Ovary (tissue), 9 donors: Measurements from ENCODE around the gene SLC6A16. TPM values are rescaled to one million over a fixed set of nuclear protein-coding genes. Genes with fewer than 3 reads are reported as not detected.
"Not testable (repeated sequence)": the region's sequence is repeated elsewhere in the genome, so short reads cannot be mapped to it uniquely, and the experiment has no call there.

ENCODE experiments used
- DNase-seq, 5 donors: peaks; one replicate each; pipeline ENCODE4 v3.0.0-alpha.2; 2019 to 2020
- H3K27ac ChIP-seq, 2 donors: fragments of 200-600 bp; one replicate each; pipeline versions ENCODE4 v1.5.1 to v1.8.0; 2019 to 2022
- H3K27me3 ChIP-seq: fragments of 200-600 bp; one replicate; pipeline ENCODE4 v1.8.0; 2022
- H3K36me3 ChIP-seq: fragments of 200-600 bp; sonication (generic); one replicate; pipeline ENCODE4 v1.5.1; 2019
- H3K4me1 ChIP-seq: one replicate; pipeline ENCODE4 v1.8.1; 2013; ENCODE audit warnings: mild to moderate bottlenecking, moderate library complexity; ENCODE audit not compliant: insufficient read depth
- H3K4me3 ChIP-seq: fragments of 200-600 bp; sonication (generic); one replicate; pipeline ENCODE4 v1.5.1; 2017
- H3K9me3 ChIP-seq, 2 donors: fragments of 200-600 bp in 1 of 2; sonication (generic) in 1 of 2; one replicate each; pipeline versions ENCODE4 v1.5.1 to v1.8.1; 2013 to 2019; ENCODE audit warnings: mild to moderate bottlenecking in 1 of 2, moderate library complexity in 1 of 2
- EP300 ChIP-seq: sonication (generic); formaldehyde crosslinking; IDR thresholded peaks from one replicate; pipeline ENCODE4 v1.6.1; 2017; ENCODE audit warnings: antibody characterized with exemption
- POLR2A ChIP-seq: fragments of 450-650 bp; IDR thresholded peaks from one replicate; pipeline ENCODE4 v1.6.1; 2017; ENCODE audit warnings: antibody characterized with exemption, mild to moderate bottlenecking, moderate library complexity
- WGBS, 3 donors: extraction: QIAGEN DNeasy Blood & Tissue Kit in 1 of 3; methylation state at CpG; one replicate each; pipeline versions ENCODE4 v1.1.5 to v1.1.7; 2013 to 2017; 5-methylcytosine and 5-hydroxymethylcytosine counted together
- intact Hi-C, 4 donors: fragments of 100-400 bp; cut with DNase I; formaldehyde crosslinking; loops; one replicate each; pipeline versions ENCODE4 v1.11.0 to v1.15.1; 2022 to 2023
- polyA plus RNA-seq, 2 donors: library from polyadenylated mRNA; stranded (reverse); fragments of 200-250 nt in 1 of 2; fragments of 350-450 nt in 1 of 2; fragmentation: Illumina TruSeq in 1 of 2; extraction: RNeasy Lipid Tissue Mini Kit (QIAGEN cat#74804) in 1 of 2; gene quantifications; one replicate each; pipeline ENCODE4 v1.2.3, GENCODE V29; 2013 to 2014
- total RNA-seq, 7 donors: library from RNA; depleted of rRNA in 2 of 7; stranded (reverse); fragments of >200 nt in 2 of 7; fragmentation: NEBNext Ultra II Directional in 3 of 7; extraction: Animal tissue kit (Norgen Biotek cat#: 25700) in 3 of 7; gene quantifications; one replicate each; pipeline versions ENCODE4 v1.1.0 to v1.2.4, GENCODE V29; 2016 to 2023
- TF ChIP-seq, protein P1 (sequence below), 3 donors: fragments of 450-650 bp in 2 of 3; fragments of 200-600 bp in 1 of 3; IDR thresholded peaks; one replicate each; pipeline versions ENCODE4 v1.5.1 to v1.8.0; 2016 to 2022; ENCODE audit warnings: antibody characterized with exemption in 3 of 3, mild to moderate bottlenecking in 1 of 3
- donor health status: DM: no; HTN: no; CAD: no; lungs with moderate emphysema.
- donor health status: DM: no; HTN: no; CAD: no.
- donor health status: Bipolar disorder and iron deficiency.
- donor health status: DM: yes; HTN: yes; CAD: no.
- donor health status: DM: no; HTN: no; CAD: no.
- donor health status: DM: yes; HTN: yes; CAD: no.

Gene SLC6A16
- total and polyA plus RNA-seq, 9 donors, result 1.8 to 9.3 (median 4.6) TPM

- H3K4me3 ChIP-seq, result no peak overlapping the region
- no peaks in the 10 kb centered on the region for H3K36me3 ChIP-seq
- no peaks in the 10 kb centered on the region for H3K4me1 ChIP-seq
- H3K9me3 ChIP-seq, result no peaks in the 10 kb centered on the region
- intact Hi-C loops, result no loop called here
- H3K27ac ChIP-seq, result no peak overlapping the region
- H3K27me3 ChIP-seq, result no peaks in the 10 kb centered on the region
- DNase-seq, result no peak
- no peak for TF ChIP-seq EP300
- TF ChIP-seq, protein P1, sequence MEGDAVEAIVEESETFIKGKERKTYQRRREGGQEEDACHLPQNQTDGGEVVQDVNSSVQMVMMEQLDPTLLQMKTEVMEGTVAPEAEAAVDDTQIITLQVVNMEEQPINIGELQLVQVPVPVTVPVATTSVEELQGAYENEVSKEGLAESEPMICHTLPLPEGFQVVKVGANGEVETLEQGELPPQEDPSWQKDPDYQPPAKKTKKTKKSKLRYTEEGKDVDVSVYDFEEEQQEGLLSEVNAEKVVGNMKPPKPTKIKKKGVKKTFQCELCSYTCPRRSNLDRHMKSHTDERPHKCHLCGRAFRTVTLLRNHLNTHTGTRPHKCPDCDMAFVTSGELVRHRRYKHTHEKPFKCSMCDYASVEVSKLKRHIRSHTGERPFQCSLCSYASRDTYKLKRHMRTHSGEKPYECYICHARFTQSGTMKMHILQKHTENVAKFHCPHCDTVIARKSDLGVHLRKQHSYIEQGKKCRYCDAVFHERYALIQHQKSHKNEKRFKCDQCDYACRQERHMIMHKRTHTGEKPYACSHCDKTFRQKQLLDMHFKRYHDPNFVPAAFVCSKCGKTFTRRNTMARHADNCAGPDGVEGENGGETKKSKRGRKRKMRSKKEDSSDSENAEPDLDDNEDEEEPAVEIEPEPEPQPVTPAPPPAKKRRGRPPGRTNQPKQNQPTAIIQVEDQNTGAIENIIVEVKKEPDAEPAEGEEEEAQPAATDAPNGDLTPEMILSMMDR (IDR thresholded peaks at IDR 0.05), result no peak
- no peak for TF ChIP-seq POLR2A
- 87 to 89% (median 88%) methylated on average over 5 of the region's 5 CpGs for WGBS, 3 donors
Measured at GRCh38 chr19:49301866-49302252, 23.1 kb downstream of the SLC6A16 start.

GRCh38 chr19:49301165-49301865 lies 23.7 kb downstream of the SLC6A16 start:
- Histone ChIP-seq H3K27me3 (no peaks in the 10 kb centered on the region), H3K4me3 (no peak overlapping the region), H3K27ac (no peak overlapping the region), H3K9me3 (no peaks in the 10 kb centered on the region), H3K4me1 (no peaks in the 10 kb centered on the region), H3K36me3 (no peaks in the 10 kb centered on the region)
- TF ChIP-seq, protein P1 (IDR thresholded peaks at IDR 0.05), result peak in 1 of 3 donors; percentile 25
- TF ChIP-seq EP300, result no peak
- no peak for TF ChIP-seq POLR2A
- DNase-seq, result peak in 4 of 5 donors; percentile 32 to 55 (median 44)
- 27 to 37% (median 30%) methylated on average over 8 of the region's 8 CpGs for WGBS, 3 donors
- intact Hi-C loops, result no loop called here

- H3K27ac ChIP-seq, H3K27me3 ChIP-seq, intact Hi-C loops, H3K4me1 ChIP-seq, DNase-seq, H3K4me3 ChIP-seq, H3K36me3 ChIP-seq, H3K9me3 ChIP-seq: not testable (repeated sequence)
- WGBS, 3 donors, result 86 to 94% (median 93%) methylated on average over 3 of the region's 3 CpGs
Measured at GRCh38 chr19:49298653-49299052, 26.3 kb downstream of the SLC6A16 start.

- TF ChIP-seq EP300 (no peak), POLR2A (no peak)
- TF ChIP-seq, protein P1 (IDR thresholded peaks at IDR 0.05), result no peak
- Histone ChIP-seq H3K9me3 (no peaks in the 10 kb centered on the region), H3K27me3 (no peaks in the 10 kb centered on the region), H3K4me1 (no peaks in the 10 kb centered on the region), H3K36me3 (no peaks in the 10 kb centered on the region), H3K4me3 (no peak overlapping the region), H3K27ac (no peak overlapping the region)
- intact Hi-C loops, result no loop called here
- DNase-seq, result no peak
- WGBS, 3 donors, result 38 to 44% (median 40%) methylated on average over 3 of the region's 3 CpGs
Measured at GRCh38 chr19:49297403-49297802, 27.6 kb downstream of the SLC6A16 start.

DNA sequence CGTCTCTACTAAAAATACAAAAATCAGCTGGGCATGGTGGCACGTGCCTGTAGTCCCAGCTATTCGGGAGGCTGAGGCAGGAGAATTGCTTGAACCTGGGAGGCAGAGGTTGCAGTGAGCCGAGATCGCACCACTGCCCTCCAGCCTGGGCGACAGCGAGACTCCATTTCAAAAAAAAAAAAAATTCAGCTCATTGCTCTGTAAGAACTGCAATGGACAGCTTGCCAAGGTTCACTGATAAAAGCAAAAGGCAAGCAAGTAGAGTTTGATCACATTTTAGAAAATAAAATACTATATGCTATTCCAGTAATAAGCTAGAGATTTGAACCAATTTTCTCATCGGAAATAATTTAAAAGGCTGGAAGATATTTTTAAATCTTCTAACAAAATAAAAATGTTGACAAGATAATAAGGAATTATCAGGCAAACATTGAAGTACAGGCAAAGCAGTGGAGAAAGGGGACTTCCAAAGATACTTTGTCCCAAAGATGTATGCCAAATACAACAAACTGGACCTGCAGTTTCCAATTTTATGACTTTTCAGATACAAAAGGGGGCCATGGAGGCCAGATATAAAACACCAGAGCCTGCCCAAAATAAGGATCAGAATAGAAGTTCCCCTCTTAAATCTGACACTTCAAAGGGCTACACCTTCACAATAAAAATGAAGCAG lies 29.6 kb downstream of the SLC6A16 start:
- 49 to 67% (median 67%) methylated on average over 8 of the region's 8 CpGs for WGBS, 3 donors
- Histone ChIP-seq H3K9me3 (no peaks in the 10 kb centered on the region), H3K4me3 (no peak overlapping the region), H3K27ac (no peak overlapping the region), H3K36me3 (no peaks in the 10 kb centered on the region), H3K4me1 (no peaks in the 10 kb centered on the region), H3K27me3 (no peaks in the 10 kb centered on the region)
- TF ChIP-seq POLR2A (no peak), EP300 (no peak)
- TF ChIP-seq, protein P1 (IDR thresholded peaks at IDR 0.05), result no peak
- intact Hi-C loops, result no loop called here
- DNase-seq, result no peak
